HG02588 (cell line): ENCODE results near the gene DLK1.

Experiments
- ATAC-seq: cut with Tn5 transposase; IDR thresholded peaks from one replicate; pipeline ENCODE4 v1.9.1; 2021; ENCODE audit warnings: mild to moderate bottlenecking, moderate library complexity; ENCODE audit not compliant: unreplicated experiment

The DLK1 gene

DNA sequence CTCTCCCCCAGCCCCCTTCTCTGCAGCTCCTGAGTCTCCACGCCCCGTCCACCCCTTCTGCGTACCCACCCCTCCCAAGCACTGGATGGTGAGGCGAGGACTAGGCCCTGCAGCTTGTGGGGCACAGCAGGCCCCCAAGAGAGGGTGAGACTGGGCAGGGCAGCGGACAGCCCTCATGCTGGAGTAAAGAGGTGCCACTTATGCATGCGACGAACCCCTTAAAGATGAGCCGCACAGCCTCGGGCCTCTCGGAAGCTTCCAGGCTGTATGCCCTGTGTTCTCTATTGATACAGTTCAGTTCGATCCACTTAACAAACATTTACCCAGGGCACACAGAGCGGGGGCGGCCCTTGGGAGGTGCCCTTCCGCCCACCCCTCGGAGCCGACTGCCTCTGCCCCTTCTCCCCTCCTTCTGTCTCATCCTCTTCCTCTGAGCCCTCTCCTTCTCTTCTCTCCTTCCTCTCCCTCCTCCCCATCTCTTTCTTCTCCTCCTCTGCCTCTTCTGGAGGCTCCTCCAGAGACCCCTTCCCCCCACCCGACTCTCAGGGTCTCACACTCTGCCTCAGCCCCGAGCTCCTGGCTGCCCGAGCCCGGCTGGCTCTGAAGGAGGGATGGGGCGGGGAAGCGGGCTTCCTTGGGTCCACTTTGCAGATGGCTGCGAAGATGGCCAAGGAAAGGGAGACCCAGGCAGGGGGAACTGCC, 32.7 kb upstream of the DLK1 start:
- ATAC-seq: no peak

DNA sequence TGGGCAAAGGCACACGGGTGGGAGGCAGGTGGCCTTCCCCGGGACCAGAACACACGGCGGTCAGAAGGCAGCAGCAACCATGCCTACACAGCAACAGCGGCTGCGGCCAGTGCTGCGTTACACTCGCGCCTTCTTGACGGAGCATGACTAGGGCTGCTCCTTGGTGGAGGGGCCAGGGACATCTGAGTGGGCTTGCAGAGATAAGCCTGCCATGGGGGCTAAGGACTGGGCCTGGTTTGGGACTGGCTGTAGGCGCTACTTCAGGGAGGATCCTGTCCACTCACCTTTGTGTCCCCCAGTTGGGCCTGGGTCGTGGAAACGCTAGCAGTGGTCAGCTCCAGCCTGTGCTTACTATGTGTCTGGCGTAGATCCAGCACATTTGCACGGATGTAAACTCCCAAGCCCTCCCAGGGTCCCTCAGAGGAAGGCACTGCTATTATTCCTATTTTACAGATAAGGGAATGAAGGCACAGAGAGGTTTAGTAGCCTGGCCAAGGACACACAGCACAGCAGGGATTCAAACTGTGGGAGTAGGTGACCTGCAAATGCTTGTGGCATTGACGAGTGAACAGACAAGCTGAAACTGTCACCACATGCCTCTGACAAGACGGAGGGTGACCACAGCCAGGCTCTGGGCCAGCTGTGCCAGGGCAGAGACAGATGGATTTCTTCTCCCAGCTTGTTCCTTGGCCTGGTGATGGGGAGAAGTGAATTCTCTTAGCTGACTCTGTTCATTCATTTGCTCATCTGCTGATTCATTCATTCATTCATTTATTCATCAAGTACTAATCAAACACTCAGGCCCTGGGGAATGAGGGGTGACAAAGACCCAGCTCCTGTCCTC, 31.9 kb upstream of the DLK1 start:
- no peak for ATAC-seq

DNA sequence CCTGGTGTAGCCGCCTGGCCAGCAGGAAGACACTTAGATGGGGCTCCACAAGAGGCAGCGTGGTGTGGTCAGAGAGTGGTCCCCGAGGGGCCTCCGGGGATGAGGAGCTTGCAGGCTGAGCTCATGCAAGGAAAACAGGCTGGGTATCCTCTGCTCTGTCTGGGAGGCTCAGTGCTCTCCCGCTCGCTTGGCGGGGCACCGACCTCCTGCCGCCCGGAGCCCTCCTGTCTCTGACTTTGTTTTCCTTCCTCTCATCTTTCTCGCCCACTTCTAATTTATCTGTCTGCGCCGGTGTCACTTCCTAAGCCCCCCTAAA, 31.3 kb upstream of the DLK1 start:
- no peak for ATAC-seq

DNA sequence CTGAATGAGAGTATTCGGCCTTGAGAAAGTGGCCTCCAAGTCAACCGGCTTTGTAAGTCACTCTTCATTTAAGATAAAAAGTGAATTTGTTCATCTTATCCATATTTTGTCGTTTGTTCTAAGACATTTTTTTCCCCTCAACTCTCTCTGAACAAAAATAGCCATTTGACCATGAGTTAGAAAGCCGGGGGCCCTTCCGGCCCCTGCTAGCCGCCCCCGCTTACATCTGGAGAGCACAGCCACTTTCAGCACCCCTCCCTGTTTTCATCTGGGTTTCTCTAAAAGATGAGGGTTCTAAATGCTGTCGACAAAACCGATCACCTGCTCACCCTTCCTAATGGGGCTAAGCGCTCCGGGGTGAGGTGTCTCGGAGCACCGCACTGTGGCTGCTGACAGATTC, 30.7 kb upstream of the DLK1 start:
- no peak for ATAC-seq

DNA sequence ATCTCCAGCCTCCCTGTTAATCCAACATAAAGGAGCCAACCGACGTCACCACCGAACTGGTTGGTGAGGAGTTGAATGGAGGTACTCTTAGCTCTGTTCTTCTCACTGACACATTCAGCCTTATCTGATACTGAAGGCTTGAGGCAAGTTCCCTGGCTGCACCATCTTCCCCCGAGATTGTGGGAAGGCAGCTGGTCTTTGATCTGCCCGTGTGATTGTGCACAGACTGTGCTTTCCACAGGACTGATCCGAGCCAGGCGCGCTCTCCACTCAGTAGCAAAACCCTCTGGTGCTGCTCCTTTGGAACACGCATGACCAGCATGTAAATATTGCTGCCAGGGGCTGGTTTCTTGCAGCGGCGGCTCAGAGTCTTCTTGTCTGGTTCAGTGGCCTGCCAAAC, 30.1 kb upstream of the DLK1 start:
- ATAC-seq: no peak

DNA sequence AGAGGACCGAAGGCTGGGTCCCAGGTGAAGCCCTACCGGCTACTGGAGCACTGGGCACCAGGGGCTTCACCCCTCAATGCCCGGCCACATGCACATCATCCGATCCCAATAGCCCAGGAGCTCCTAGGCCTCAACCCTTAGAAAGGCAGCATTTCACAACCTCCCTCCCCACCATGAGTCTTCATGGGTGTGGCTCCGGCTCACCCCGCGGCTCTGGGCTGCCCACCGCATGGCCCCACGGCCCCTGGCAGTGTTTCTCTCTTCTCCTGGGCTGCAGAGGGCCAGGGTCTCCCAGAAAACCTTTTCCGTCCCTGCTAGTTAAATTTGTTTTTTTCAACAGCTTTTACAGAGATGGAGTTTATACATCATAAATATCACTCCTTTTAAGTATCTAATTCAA, 28.6 kb upstream of the DLK1 start:
- no peak for ATAC-seq

DNA sequence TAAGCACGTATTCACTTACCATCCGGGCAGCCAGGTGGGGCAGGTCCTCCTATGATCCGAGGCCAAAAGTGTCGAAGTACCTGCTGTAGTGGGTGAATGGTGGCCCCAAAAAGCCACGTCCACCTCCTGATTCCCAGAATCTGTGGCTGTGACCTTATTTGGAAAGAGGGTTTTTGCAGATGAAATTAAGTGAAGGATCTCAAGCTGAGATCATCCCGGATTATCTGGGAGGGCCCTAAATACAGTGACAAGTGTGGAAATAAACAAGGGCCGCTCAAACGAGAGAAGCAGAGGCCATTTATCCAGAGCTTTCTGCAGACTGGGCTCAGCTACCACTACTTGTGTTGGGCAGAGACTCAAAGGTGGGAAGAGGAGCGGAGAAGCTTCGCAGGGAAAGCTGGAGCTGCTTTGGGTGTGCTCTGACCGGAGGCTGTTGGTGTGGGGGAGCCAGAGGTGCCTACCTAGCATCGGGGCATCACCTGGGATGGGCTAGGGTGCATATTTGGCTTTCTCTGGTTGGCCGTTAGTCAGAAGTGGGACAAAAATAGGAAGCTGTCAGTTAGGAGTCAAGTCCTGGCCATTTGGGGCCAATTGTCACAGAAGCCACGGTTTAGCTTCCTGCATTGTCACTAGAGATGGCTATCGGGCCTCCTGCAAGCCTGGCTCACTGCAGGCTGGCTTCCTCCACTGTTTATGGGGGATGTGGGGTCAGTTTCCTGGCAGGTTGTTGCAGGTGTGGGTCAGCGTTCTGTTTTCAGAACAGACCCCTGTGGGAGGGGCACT, 27.8 kb upstream of the DLK1 start:
- ATAC-seq: no peak

DNA sequence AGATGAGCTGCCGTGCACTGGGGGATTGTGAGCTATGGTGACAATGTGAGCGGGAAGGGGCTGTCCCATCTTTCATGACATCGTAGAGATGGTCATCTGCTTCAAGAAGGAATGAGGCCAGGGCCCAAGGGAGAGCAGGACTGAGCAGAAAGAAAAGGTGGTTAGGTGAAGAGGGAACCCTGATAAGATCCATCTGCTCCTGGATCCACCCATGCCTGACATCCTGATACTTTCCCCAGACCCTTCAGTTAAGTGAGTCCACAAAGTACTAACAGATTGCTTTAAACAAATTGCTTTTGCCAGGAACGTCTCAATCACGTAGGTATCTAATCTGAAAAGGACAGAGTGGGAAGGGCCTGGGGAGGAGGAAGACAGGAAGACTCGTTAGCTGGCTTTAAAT, 25.4 kb upstream of the DLK1 start:
- ATAC-seq: no peak

DNA sequence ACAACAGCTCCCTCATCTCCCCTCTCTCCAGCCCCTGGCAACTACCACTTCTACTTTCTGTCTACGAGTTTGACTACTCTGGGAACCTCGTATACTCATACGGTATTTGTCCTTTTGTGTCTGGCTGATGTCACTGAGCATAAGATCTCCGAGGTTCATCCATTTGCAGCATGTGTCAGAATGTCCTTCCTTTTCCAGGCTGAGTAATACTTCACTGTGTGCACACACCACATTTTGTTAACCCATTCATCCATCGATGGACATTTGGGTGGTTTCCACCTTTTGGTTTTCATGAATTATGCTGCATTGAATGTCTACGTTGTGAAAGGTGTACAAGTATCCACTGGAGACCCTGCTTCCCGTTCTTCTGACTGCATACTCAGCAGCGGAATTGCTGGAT, 24.1 kb upstream of the DLK1 start:
- no peak for ATAC-seq

DNA sequence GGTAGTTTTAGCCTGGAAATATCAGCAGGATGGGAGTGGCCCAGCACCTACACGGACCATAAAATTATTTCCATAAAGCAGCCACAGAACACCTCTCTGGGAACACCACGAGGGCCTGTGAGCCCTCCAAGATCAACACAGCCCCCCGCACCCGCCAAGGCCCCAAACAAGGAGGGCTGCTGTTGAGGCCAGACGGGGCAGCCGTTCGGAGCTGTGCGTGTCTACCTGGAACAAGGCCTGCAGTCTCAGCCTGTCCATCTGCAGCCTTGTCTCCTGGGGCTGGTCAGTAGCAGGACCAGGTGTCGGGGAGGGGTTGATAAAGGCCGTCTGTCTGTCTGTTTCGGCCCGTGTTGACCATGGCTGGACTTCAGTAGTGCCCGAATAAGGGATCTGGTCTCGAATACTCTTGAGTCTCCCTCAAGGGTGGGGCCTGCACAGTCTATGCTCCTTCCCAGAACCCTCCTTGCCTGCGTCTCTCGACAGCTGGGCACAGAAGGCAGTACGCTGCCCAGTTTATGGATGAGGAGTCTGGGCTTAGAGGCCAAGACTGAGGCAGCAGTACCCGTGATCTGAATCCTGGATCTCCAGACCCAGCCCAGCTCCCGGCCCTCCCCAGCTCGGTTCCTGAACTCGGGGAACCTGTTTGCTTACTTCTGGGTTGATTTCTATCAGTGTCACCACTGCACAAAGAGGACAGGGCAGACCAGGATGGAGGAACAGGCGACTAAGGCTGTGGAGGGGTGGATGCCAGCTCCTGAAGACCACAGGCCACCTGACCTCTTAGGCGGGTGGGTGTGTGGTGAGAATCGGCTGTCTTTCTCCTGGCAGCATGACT, 23.1 kb upstream of the DLK1 start:
- ATAC-seq: no peak

DNA sequence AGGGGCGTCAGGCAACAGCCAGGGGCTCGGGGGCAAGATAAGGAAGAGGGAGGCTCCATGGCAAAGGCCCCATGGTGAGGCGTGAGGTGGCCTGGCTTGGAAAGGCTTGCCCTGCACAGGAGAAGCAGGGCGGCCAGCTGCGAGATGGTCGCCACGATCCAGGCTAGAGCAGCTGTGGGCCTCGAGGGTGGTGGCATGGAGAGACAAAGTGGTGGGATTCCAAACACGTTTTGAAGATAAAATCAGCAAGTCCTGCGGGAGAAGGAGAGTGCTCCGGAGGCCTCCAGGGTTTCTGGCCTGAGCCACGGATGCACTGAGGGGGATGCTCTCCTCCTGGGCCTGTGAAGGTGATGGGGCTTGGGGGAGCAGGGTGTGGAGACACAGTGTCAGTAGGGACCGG, 20.5 kb upstream of the DLK1 start:
- ATAC-seq: no peak

DNA sequence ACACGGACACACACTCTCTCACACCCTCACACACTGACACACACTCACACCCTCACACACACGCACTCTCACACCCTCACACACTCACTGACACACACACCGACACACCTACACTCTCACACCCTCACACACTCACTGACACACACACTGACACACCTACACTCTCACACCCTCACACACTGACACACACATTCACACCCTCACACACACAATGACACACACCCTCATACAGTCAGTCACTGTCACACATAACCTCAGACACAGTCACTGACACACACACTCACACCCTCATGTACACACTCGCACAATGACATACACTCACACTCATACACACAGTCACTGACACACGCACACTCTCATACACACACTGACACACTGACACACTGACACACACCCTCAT, 19.8 kb upstream of the DLK1 start:
- ATAC-seq: no peak

DNA sequence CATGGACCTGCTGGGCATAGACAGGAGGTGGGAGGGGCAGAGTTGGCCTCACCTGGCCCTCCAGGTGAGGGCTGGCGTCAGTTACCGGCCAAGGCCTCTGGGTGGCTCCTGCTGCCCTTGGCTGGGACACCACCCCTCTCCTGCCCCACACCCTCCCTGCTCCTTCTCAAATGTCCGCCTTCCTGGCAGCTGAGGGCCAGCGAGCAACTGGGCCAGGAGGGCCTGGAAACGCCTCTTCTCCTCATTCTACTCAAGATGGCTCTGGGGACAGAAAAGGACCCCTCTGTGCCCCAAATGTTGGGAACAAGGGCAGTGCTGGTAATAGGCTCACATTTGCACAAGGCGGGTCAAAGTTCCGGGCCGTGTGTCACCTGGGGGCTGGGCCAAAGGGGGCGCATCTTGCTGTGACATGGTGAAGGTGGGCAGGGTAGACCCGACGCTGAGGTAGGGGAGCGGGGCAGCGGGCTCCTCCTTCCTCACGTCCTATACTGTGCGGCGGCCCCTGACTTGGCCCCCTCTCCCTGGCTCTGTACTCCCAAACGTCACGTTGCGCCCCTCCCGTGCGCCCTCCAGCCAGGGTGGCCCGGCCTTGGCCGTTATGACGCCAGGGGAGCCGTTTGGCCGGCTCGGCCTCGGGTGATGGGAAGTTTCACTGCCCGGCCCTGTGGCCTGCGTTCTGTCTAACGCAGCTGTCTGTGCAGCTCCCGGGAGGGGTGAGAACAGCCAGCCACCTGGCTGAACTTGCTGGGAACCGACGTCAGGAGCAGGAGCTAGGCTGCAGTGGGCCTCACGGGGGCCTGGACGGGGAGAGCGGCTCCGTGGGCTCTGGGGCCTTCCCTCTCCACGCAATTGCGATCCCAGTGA, 18.0 kb upstream of the DLK1 start:
- no peak for ATAC-seq

DNA sequence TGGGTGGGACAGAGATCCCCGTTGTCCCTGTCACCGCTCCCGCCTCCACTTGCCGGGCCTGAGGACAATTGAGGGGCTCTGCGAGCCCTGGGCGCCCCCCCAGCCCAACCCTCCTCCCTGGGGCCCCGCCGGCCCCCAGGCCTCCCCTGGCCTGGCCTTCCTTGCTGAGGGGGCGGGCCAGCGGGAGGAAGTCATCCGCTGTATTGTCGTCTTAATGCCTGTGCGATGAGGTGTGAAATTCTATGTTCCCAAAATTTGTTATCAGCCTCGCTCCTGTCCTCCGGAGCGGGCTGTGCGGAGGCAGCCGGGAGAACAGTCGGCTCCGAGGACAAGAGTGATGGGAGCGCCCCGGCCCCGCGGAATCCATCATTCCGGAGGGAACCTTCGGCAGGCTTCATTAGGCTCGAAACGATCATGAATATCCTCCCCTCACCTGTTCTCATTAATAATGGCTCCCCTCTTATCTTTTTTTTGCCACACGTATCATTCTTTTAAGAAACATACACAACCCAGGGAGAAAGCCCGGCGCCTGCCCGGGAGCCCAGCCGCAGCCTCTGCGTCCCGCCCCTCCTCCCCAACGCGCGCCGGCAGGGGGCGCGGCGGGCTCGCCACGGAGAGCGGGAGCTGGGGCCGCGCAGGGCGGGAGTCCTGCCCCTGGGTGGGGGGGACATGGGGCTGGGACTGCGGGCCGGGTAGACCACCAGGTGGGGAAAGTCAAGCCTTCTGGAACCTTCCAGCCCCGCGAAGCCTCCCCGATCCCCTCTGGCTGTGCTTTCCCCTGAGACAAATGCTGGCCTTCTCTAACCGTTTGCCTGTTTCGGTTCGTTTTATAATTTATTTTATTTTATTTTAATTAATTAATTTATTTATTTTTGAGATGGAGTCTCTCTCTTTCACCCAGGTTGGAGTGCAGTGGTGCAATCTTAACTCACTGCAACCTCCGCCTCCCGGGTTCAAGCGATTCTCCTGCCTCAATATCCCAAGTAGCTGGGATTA, 17.1 kb upstream of the DLK1 start:
- no peak for ATAC-seq

DNA sequence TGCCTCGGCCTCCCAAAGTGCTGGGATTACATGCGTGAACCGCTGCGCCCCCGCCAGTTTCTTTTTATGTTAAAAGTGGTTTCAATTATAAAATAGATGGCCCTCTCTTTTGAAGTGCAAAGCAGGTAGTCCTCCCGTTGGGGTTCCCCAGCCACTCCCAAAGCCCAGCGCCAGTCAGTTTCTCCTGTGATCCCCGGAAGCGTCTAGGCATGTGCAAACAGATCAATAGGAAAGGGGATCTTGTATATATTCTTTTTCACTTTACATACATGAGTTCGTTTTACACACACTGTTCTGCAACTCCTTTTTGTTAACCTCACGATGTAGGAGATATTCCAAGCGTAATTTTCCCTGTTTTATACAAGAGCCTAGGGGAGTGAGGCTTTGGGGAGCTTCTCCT, 16.3 kb upstream of the DLK1 start:
- no peak for ATAC-seq

DNA sequence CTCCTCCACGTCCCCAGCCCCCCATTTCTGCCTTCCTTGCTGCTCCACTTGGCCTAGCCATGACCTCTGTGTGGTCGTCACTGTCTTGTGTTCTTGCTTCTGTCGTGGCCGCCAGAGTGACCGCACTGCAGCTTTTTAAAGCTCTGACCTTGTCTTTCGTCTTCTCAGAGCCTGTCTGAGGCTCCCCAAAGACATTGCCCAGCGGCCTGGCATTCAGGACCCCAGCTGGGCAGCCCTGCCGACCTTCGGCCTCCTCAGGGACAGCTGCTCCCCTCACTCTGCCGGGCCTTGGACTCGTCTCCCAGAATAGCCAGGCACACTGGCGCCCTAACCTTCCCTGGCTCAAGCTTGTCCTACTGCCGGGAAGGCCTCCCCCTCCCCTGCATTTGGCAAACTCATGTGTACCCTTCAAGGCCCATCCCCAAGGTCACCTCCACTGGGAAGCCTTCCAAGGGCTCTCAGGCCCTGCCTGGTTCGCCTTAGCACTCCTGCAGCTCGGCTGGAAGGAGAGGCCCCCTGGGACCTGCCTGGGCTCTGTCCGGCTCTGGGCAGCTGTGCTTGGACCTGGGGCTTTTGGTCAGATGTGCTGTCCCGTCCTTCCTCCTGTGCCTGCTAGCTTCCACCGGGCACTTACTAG, 15.7 kb upstream of the DLK1 start:
- no peak for ATAC-seq

DNA sequence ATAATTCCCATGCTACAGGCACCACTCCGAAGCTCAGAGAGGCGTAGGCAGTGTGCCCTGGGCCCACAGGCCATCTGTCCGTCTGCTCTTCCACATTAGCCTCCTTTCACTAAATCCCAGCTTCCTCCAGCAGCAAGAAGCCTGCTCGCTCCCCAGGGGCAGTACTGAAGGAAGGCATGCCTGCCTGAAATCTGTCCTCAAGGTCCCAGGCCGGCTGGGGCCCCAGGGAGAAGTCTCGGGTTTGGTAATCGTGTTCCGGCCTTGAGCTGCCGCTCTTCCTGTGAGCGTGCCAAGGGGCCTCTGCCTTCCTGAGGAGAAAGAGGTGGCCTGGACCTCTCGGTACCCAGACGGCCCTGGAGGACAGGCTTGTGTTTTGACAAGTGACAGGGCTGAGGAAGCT, 15.2 kb upstream of the DLK1 start:
- ATAC-seq: no peak

DNA sequence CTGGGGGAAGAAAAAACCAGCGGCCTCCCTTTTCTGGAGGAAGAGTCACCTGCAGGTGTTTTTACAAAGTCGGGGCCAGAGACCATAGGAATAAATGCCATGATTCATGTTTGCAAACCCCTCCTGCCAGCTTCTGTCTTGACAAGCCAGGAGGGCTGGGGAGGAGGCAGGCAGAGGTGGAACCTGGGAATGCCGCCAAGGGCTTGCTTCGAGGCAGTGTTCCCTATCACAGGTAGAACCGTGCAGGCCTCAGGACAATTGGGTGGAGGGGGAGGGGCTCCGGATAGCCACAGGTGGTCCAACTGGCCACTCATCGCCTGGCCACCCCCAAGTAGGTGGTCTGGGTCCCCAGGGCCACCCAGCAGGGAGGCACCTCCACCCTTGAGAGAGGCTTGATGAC, 14.2 kb upstream of the DLK1 start:
- no peak for ATAC-seq

DNA sequence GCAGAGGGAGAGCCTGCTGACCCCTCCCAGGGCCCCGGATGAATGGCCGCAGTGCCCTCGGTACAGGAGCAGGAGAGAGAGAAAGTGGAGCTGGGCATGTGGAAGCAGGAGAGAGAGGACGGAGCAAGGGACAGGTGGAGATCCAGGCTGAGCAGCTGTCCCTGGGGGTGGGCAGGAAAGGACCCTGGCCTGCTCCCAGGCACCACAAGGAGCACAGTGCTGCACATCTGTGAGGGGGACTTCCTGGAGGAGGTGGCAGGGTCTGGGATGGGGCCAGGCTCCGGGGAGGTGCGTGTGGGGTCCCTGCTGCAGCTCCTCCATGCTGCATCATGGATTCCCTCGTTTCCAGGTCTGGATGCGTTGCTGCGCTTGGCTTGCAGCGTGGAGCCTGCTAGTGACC, 13.0 kb upstream of the DLK1 start:
- ATAC-seq: no peak
